Mesenteric fat pad (tissue), 1 donor: ENCODE results near the gene ORC6. TPM values are rescaled to one million over a fixed set of nuclear protein-coding genes. Genes with fewer than 3 reads are reported as not detected.
"Not testable (repeated sequence)": the region's sequence is repeated elsewhere in the genome, so short reads cannot be mapped to it uniquely, and the experiment has no call there.

ENCODE experiments used
- DNase-seq: peaks from one replicate; pipeline ENCODE4 v3.0.0-alpha.2; 2020; ENCODE audit warnings: low spot score
- long read RNA-seq: library from polyadenylated mRNA; unstranded; transcript quantifications from one replicate; pipeline ENCODE4 v2.0.0, GENCODE V29; 2020
- total RNA-seq: library from RNA; stranded (reverse); fragmentation: NEBNext Ultra II Directional; extraction: Animal tissue kit (Norgen Biotek cat#: 25700); gene quantifications from one replicate; pipeline ENCODE4 v1.2.1, GENCODE V29; 2021
- donor health status: DM: yes; HTN: yes; CAD: no.

Gene ORC6
- total RNA-seq: 1.1 TPM
- long read RNA-seq: 0 reads

GRCh38 chr16:46689365-46690280, at the start of gene ORC6:
ORC6 (plus strand) TSS chr16:46689659; CDS start chr16:46689706, 47 bp downstream.
- peak; percentile 99 for DNase-seq

- no peak for DNase-seq
Measured at GRCh38 chr16:46648656-46649055, 40.8 kb upstream of the ORC6 start.

- no peak for DNase-seq
Measured at GRCh38 chr16:46649588-46650253, 39.7 kb upstream of the ORC6 start.

- no peak for DNase-seq
Measured at GRCh38 chr16:46650254-46650623, 39.2 kb upstream of the ORC6 start.

GRCh38 chr16:46651305-46651704, 38.2 kb upstream of the ORC6 start:
- no peak for DNase-seq

GRCh38 chr16:46658925-46659324, 30.5 kb upstream of the ORC6 start:
- DNase-seq: no peak

- no peak for DNase-seq
Measured at GRCh38 chr16:46662123-46662522, 27.3 kb upstream of the ORC6 start.

- DNase-seq: no peak
Measured at GRCh38 chr16:46673320-46674013, 16.0 kb upstream of the ORC6 start.

- DNase-seq: not testable (repeated sequence)
Measured at GRCh38 chr16:46677943-46678342, 11.5 kb upstream of the ORC6 start.

- DNase-seq: not testable (repeated sequence)
Measured at GRCh38 chr16:46681867-46682266, 7.6 kb upstream of the ORC6 start.

GRCh38 chr16:46686815-46687473, 2.5 kb upstream of the ORC6 start:
- DNase-seq: no peak

- no peak for DNase-seq
Measured at GRCh38 chr16:46687486-46687885, 2.0 kb upstream of the ORC6 start.

- no peak for DNase-seq
Measured at GRCh38 chr16:46688101-46688653, 1.3 kb upstream of the ORC6 start.

- peak; percentile 100 for DNase-seq
Measured at GRCh38 chr16:46688654-46689364, 650 bp upstream of the ORC6 start, which contains the start of gene VPS35. VPS35 (minus strand) TSS chr16:46689178; CDS start chr16:46689133, 45 bp downstream.

- DNase-seq: no peak
Measured at GRCh38 chr16:46690281-46691178, 1.1 kb downstream of the ORC6 start.

GRCh38 chr16:46691726-46692125, 2.3 kb downstream of the ORC6 start:
- no peak for DNase-seq

GRCh38 chr16:46693598-46693997, 4.1 kb downstream of the ORC6 start:
- no peak for DNase-seq

GRCh38 chr16:46695937-46696336, 6.5 kb downstream of the ORC6 start:
- DNase-seq: no peak

- DNase-seq: no peak
Measured at GRCh38 chr16:46696957-46697356, 7.5 kb downstream of the ORC6 start.
